ENCODE data around the gene FYB1. TPM values are rescaled to one million over a fixed set of nuclear protein-coding genes. Genes with fewer than 3 reads are reported as not detected.

The FYB1 gene
- total RNA-seq, 2 experiments from 2014 or later = 0.16 TPM; not detected in 1

DNA sequence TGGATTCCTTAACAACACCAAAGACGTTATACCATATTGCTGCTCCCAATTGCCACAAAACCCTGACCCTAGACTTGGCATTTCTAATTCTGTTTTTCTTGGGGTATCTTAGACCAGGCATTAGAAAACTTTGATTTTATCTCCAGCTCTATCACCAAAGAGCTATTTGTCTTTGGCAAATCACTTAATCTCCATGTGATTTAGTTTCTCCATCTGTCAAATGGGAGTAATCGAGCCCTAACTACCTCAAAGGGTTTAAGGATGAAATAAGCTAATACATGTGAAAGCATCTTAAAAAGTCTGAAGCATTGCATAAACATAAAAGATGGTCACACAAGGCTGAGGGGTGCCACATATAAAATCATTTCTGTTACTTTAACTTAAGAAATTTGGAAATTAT, 60.6 kb downstream of the FYB1 start:
- H3K9me2 ChIP-seq (ENCODE audit: insufficient read depth, low read length) = no peaks in the 10 kb centered on the region
- DNase-seq (ENCODE audit: low spot score) = no peak
- BruUV-seq (replicated peaks) = no TSS peak
- H2AFZ ChIP-seq (ENCODE audit: low read length) = no peak overlapping the region
- no peaks in the 10 kb centered on the region for H3K4me1 ChIP-seq (ENCODE audit: insufficient read depth, low read length, poor library complexity, severe bottlenecking)
- ChIA-PET POLR2A (no interaction called here), CTCF (ENCODE audit: unreplicated experiment) (no interaction called here)
- H3K4me3 ChIP-seq (ENCODE audit: low read depth, low read length, poor library complexity, severe bottlenecking) = no peak overlapping the region
- H3K27ac ChIP-seq (ENCODE audit: low read depth, low read length, poor library complexity, severe bottlenecking) = no peak overlapping the region
- no peaks in the 10 kb centered on the region for H4K20me1 ChIP-seq (ENCODE audit: insufficient read depth, low read length)
- intact Hi-C loops (cut with micrococcal nuclease; ENCODE audit: unreplicated experiment) = no loop called here
- no peaks in the 10 kb centered on the region for H3K79me2 ChIP-seq (ENCODE audit: insufficient read depth, low read depth, low read length)
- no peaks in the 10 kb centered on the region for H3K36me3 ChIP-seq (ENCODE audit: insufficient read depth, low read length)
- no peak overlapping the region for H3K4me2 ChIP-seq (ENCODE audit: low read length)
- no peaks in the 10 kb centered on the region for H3K9me3 ChIP-seq (ENCODE audit: low read length)
- TF ChIP-seq EZH2phosphoT487 (IDR thresholded peaks at IDR 0.05; ENCODE audit: borderline replicate concordance, low read depth, low read length) = no peak

DNA sequence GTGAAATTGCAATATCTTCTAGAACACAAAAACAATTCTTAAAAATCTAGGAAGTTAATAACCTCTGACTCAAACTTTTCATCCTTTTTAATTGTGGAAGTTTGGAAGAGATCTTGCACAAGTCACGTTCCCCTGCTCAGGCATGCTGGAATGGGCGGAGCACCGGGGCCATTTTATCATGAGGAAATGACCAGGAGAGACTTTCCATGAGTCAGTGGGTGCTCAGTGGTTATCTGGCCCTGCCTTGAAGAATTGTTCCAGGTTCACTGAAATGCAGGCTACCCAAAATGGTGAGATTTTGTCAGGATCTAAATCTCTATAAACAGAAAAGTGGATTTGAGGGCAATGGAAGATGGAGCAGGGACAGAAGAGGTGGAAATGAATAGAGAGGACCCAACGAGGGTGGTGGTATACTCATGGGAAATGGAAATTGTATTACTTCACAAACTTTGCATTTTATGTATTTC, 61.2 kb downstream of the FYB1 start:
- ChIA-PET CTCF (ENCODE audit: unreplicated experiment) (no interaction called here), POLR2A (no interaction called here)
- Histone ChIP-seq H3K36me3 (ENCODE audit: insufficient read depth, low read length) (no peaks in the 10 kb centered on the region), H3K4me1 (ENCODE audit: insufficient read depth, low read length, poor library complexity, severe bottlenecking) (no peaks in the 10 kb centered on the region), H2AFZ (ENCODE audit: low read length) (no peak overlapping the region), H3K4me2 (ENCODE audit: low read length) (no peak overlapping the region), H4K20me1 (ENCODE audit: insufficient read depth, low read length) (no peaks in the 10 kb centered on the region), H3K79me2 (ENCODE audit: insufficient read depth, low read depth, low read length) (no peaks in the 10 kb centered on the region), H3K27ac (ENCODE audit: low read depth, low read length, poor library complexity, severe bottlenecking) (no peak overlapping the region), H3K4me3 (ENCODE audit: low read depth, low read length, poor library complexity, severe bottlenecking) (no peak overlapping the region), H3K9me2 (ENCODE audit: insufficient read depth, low read length) (no peaks in the 10 kb centered on the region), H3K9me3 (ENCODE audit: low read length) (no peaks in the 10 kb centered on the region)
- TF ChIP-seq CTCF (conservative IDR thresholded peaks at IDR 0.05; ENCODE audit: low read length) (no peak), EZH2phosphoT487 (IDR thresholded peaks at IDR 0.05; ENCODE audit: borderline replicate concordance, low read depth, low read length) (no peak)
- DNase-seq (ENCODE audit: low spot score) = no peak
- intact Hi-C loops (cut with micrococcal nuclease; ENCODE audit: unreplicated experiment) = no loop called here
- BruUV-seq (replicated peaks) = no TSS peak

- Histone ChIP-seq H3K4me3 (ENCODE audit: low read depth, low read length, poor library complexity, severe bottlenecking) (no peak overlapping the region), H3K4me1 (ENCODE audit: insufficient read depth, low read length, poor library complexity, severe bottlenecking) (no peaks in the 10 kb centered on the region), H3K4me2 (ENCODE audit: low read length) (no peak overlapping the region), H3K36me3 (ENCODE audit: insufficient read depth, low read length) (no peaks in the 10 kb centered on the region), H3K9me3 (ENCODE audit: low read length) (no peaks in the 10 kb centered on the region), H3K79me2 (ENCODE audit: insufficient read depth, low read depth, low read length) (no peaks in the 10 kb centered on the region), H3K9me2 (ENCODE audit: insufficient read depth, low read length) (no peaks in the 10 kb centered on the region), H2AFZ (ENCODE audit: low read length) (no peak overlapping the region), H4K20me1 (ENCODE audit: insufficient read depth, low read length) (no peaks in the 10 kb centered on the region), H3K27ac (ENCODE audit: low read depth, low read length, poor library complexity, severe bottlenecking) (no peak overlapping the region)
- POLR2A ChIA-PET = interaction anchor here (0.7 kb wide), 1 partner anchor 729 kb away, joined by 3 read pairs; no protein-coding TSS in a partner anchor
- DNase-seq (ENCODE audit: low spot score) = no peak
- TF ChIP-seq EZH2phosphoT487 (IDR thresholded peaks at IDR 0.05; ENCODE audit: borderline replicate concordance, low read depth, low read length) (no peak), CTCF (conservative IDR thresholded peaks at IDR 0.05; ENCODE audit: low read length) (no peak)
- intact Hi-C loops (cut with micrococcal nuclease; ENCODE audit: unreplicated experiment) = no loop called here
- no TSS peak for BruUV-seq (replicated peaks)
- CTCF ChIA-PET (ENCODE audit: unreplicated experiment) = no interaction called here
These were observed 61.7 kb downstream of the FYB1 start for GRCh38 chr5:39157701-39158100.
